Right lobe of liver (tissue), 4 donors: ENCODE measurements around the gene ZNF354C.

Source experiments
- POLR2A ChIP-seq: fragments of 450-650 bp; IDR thresholded peaks from one replicate; pipeline ENCODE4 v1.6.1; 2017; ENCODE audit warnings: antibody characterized with exemption, mild to moderate bottlenecking
- TF ChIP-seq, protein P1 (sequence below), 4 donors: fragments of 200-600 bp in 3 of 4; fragments of 450-650 bp in 1 of 4; IDR thresholded peaks; one replicate each; pipeline versions ENCODE4 v1.5.1 to v1.8.0; 2016 to 2022; ENCODE audit warnings: antibody characterized with exemption in 4 of 4, mild to moderate bottlenecking in 2 of 4
- donor health status: DM: no; HTN: no; CAD: no.
- donor health status: DM: no; HTN: no; CAD: no.
- donor health status: DM: no; HTN: yes; CAD: no.

DNA sequence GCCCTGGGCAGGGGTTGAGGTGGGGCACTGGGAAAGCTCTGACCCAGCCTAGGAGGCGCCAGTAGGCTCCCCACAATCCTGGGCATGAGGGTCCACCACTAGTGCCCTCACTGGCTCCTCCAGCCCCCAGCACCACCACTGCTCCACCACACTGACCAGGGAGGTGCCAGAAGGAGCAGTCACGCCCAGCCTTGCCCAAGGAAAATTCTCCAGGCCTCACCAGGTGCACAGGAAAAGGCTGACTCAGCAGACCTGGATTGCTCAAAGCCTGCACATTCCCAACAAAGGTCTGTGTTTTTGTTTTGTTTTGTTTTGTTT, 62.9 kb downstream of the ZNF354C start:
- TF ChIP-seq, protein P1, sequence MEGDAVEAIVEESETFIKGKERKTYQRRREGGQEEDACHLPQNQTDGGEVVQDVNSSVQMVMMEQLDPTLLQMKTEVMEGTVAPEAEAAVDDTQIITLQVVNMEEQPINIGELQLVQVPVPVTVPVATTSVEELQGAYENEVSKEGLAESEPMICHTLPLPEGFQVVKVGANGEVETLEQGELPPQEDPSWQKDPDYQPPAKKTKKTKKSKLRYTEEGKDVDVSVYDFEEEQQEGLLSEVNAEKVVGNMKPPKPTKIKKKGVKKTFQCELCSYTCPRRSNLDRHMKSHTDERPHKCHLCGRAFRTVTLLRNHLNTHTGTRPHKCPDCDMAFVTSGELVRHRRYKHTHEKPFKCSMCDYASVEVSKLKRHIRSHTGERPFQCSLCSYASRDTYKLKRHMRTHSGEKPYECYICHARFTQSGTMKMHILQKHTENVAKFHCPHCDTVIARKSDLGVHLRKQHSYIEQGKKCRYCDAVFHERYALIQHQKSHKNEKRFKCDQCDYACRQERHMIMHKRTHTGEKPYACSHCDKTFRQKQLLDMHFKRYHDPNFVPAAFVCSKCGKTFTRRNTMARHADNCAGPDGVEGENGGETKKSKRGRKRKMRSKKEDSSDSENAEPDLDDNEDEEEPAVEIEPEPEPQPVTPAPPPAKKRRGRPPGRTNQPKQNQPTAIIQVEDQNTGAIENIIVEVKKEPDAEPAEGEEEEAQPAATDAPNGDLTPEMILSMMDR (IDR thresholded peaks at IDR 0.05), result no peak
- no peak for TF ChIP-seq POLR2A
